HCT116 (cell line): ENCODE measurements around the gene BCHE.

ENCODE experiments used
- CEBPB ChIP-seq: IDR thresholded peaks from 2 replicates; pipeline ENCODE4 v1.6.1; 2012; ENCODE audit warnings: low read depth
- EZH2 ChIP-seq: fragments of 200-600 bp; sonication (generic); IDR thresholded peaks from 2 replicates; pipeline ENCODE4 v1.6.1; 2017; ENCODE audit warnings: antibody characterized with exemption, mixed run types
- EZH2phosphoT487 ChIP-seq: fragments of 200-600 bp; IDR thresholded peaks from 2 replicates; pipeline ENCODE4 v1.6.1; 2018; ENCODE audit warnings: antibody characterized with exemption, borderline replicate concordance
- JUND ChIP-seq: IDR thresholded peaks from 2 replicates; pipeline ENCODE4 v1.6.1; 2012
- POLR2A ChIP-seq: IDR thresholded peaks from 2 replicates; pipeline ENCODE4 v1.7.0; 2011; ENCODE audit warnings: borderline replicate concordance; ENCODE audit not compliant: insufficient read depth, insufficient read length; ENCODE audit errors: extremely low read depth
- POLR2AphosphoS5 ChIP-seq: IDR thresholded peaks from 2 replicates; pipeline ENCODE4 v1.6.1; 2011; ENCODE audit warnings: mild to moderate bottlenecking, low read depth, low read length, moderate library complexity
- SRF ChIP-seq: IDR thresholded peaks from 2 replicates; pipeline ENCODE4 v1.6.1; 2012; ENCODE audit warnings: low read depth
- YY1 ChIP-seq: IDR thresholded peaks from 2 replicates; pipeline ENCODE4 v1.6.1; 2011; ENCODE audit warnings: low read length, low read depth, moderate library complexity, mild to moderate bottlenecking; ENCODE audit not compliant: insufficient replicate concordance; ENCODE audit errors: extremely low read depth
- TF ChIP-seq, protein P1 (sequence below), 3 experiments: fragments of 200-600 bp in 1 of 3; sonication (generic) in 1 of 3; IDR thresholded peaks in 2 of 3; conservative IDR thresholded peaks in 1 of 3; 2 replicates each; pipeline ENCODE4 v1.5.1; 2012 to 2017; ENCODE audit warnings: low read depth in 2 of 3, low read length in 2 of 3, antibody characterized with exemption in 1 of 3, borderline replicate concordance in 1 of 3, control low read depth in 1 of 3, mild to moderate bottlenecking in 1 of 3, mixed read lengths in 1 of 3, mixed run types in 1 of 3, moderate library complexity in 1 of 3; ENCODE audit not compliant: insufficient read depth in 1 of 3
- TF ChIP-seq, protein P2 (sequence below): IDR thresholded peaks from 2 replicates; pipeline ENCODE4 v1.6.1; 2012
- TF ChIP-seq, protein P3 (sequence below): IDR thresholded peaks from 2 replicates; pipeline ENCODE4 v1.6.1; 2012
- TF ChIP-seq, protein P4 (sequence below): IDR thresholded peaks from 2 replicates; pipeline ENCODE4 v1.6.1; 2012; ENCODE audit warnings: low read depth

DNA sequence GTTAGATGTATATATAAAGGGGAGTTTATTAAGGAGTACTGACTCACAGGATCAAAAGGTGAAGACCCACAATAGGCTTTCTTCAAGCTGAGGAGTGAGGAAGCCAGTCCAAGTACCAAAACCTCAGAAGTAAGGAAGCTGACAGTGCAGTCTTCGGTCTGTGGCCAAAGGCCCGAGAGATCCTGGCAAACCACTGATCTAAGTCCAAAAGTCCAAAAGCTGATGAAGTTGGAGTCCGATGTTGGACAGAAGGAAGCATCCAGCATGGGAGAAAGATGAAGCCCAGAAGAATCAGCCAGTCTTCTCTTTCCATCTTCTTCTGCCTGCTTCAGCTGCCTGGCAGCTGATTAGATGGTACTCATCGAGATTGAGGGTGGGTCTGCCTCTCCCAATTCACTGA is 107.5 kb downstream of the BCHE start:
- TF ChIP-seq EZH2phosphoT487 (no peak), POLR2AphosphoS5 (no peak), POLR2A (no peak), JUND (no peak), CEBPB (no peak), EZH2 (no peak), SRF (no peak), YY1 (no peak)
- TF ChIP-seq, protein P1, sequence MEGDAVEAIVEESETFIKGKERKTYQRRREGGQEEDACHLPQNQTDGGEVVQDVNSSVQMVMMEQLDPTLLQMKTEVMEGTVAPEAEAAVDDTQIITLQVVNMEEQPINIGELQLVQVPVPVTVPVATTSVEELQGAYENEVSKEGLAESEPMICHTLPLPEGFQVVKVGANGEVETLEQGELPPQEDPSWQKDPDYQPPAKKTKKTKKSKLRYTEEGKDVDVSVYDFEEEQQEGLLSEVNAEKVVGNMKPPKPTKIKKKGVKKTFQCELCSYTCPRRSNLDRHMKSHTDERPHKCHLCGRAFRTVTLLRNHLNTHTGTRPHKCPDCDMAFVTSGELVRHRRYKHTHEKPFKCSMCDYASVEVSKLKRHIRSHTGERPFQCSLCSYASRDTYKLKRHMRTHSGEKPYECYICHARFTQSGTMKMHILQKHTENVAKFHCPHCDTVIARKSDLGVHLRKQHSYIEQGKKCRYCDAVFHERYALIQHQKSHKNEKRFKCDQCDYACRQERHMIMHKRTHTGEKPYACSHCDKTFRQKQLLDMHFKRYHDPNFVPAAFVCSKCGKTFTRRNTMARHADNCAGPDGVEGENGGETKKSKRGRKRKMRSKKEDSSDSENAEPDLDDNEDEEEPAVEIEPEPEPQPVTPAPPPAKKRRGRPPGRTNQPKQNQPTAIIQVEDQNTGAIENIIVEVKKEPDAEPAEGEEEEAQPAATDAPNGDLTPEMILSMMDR (IDR thresholded peaks at IDR 0.05 in 2 of 3, conservative IDR thresholded peaks at IDR 0.05 in 1 of 3; ENCODE audit: borderline replicate concordance in 1 of 3, insufficient read depth in 1 of 3, low read depth in 2 of 3, low read length in 2 of 3), result no peak
- TF ChIP-seq, protein P2, sequence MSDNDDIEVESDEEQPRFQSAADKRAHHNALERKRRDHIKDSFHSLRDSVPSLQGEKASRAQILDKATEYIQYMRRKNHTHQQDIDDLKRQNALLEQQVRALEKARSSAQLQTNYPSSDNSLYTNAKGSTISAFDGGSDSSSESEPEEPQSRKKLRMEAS, result no peak
- TF ChIP-seq, protein P3, sequence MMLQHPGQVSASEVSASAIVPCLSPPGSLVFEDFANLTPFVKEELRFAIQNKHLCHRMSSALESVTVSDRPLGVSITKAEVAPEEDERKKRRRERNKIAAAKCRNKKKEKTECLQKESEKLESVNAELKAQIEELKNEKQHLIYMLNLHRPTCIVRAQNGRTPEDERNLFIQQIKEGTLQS, result no peak
- TF ChIP-seq, protein P4, sequence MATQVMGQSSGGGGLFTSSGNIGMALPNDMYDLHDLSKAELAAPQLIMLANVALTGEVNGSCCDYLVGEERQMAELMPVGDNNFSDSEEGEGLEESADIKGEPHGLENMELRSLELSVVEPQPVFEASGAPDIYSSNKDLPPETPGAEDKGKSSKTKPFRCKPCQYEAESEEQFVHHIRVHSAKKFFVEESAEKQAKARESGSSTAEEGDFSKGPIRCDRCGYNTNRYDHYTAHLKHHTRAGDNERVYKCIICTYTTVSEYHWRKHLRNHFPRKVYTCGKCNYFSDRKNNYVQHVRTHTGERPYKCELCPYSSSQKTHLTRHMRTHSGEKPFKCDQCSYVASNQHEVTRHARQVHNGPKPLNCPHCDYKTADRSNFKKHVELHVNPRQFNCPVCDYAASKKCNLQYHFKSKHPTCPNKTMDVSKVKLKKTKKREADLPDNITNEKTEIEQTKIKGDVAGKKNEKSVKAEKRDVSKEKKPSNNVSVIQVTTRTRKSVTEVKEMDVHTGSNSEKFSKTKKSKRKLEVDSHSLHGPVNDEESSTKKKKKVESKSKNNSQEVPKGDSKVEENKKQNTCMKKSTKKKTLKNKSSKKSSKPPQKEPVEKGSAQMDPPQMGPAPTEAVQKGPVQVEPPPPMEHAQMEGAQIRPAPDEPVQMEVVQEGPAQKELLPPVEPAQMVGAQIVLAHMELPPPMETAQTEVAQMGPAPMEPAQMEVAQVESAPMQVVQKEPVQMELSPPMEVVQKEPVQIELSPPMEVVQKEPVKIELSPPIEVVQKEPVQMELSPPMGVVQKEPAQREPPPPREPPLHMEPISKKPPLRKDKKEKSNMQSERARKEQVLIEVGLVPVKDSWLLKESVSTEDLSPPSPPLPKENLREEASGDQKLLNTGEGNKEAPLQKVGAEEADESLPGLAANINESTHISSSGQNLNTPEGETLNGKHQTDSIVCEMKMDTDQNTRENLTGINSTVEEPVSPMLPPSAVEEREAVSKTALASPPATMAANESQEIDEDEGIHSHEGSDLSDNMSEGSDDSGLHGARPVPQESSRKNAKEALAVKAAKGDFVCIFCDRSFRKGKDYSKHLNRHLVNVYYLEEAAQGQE, result no peak
